HFFc6 (cell line): ENCODE measurements around the gene PWP2. TPM values are rescaled to one million over a fixed set of nuclear protein-coding genes. Genes with fewer than 3 reads are reported as not detected.

ENCODE experiments used
- DNase-seq: peaks from one replicate; pipeline ENCODE4 v3.0.0-alpha.2; 2018
- H3K27ac Mint-ChIP-seq: 2 replicates; pipeline ENCODE4 v1.8.0; 2020; ENCODE audit warnings: mild to moderate bottlenecking, mixed read lengths
- H3K27me3 Mint-ChIP-seq: 2 replicates; pipeline ENCODE4 v1.8.0; 2021; ENCODE audit warnings: mild to moderate bottlenecking, moderate library complexity, mixed read lengths; ENCODE audit not compliant: insufficient read depth
- H3K36me3 Mint-ChIP-seq: 2 replicates; pipeline ENCODE4 v1.8.0; 2021; ENCODE audit warnings: low read depth, mixed read lengths
- H3K4me1 Mint-ChIP-seq: 2 replicates; pipeline ENCODE4 v1.8.0; 2020; ENCODE audit warnings: low read depth, mixed read lengths
- H3K4me3 Mint-ChIP-seq: 2 replicates; pipeline ENCODE4 v1.8.0; 2020; ENCODE audit warnings: mild to moderate bottlenecking, moderate library complexity, mixed read lengths
- H3K9me3 Mint-ChIP-seq: 2 replicates; pipeline ENCODE4 v1.8.0; 2020; ENCODE audit warnings: mild to moderate bottlenecking, mixed read lengths
- CTCF ChIP-seq: fragments of 200-600 bp; sonication (generic); IDR thresholded peaks from 2 replicates; pipeline ENCODE4 v1.5.0; 2021; ENCODE audit warnings: antibody characterized with exemption, mild to moderate bottlenecking
- total RNA-seq, 6 experiments: library from RNA; stranded (reverse); fragmentation: NEBNext Ultra II Directional; extraction: Animal tissue kit (Norgen Biotek cat#: 25700); gene quantifications; 2 replicates in 1 of 6; 3 replicates in 5 of 6; pipeline ENCODE4 v1.2.3, GENCODE V29; 2021

PWP2 gene
- total RNA-seq, 6 experiments from 2014 or later: 13.7 to 20.0 (median 16.6) TPM

GRCh38 chr21:44088401-44088780, 18.8 kb upstream of the PWP2 start:
- Mint-ChIP-seq H3K27ac (no peak overlapping the region), H3K36me3 (peaks cover 34% of the 10 kb centered on the region), H3K4me3 (no peak overlapping the region), H3K27me3 (peaks cover 7% of the 10 kb centered on the region), H3K4me1 (no peaks in the 10 kb centered on the region), H3K9me3 (no peaks in the 10 kb centered on the region)
- TF ChIP-seq CTCF: no peak
- no peak for DNase-seq

- DNase-seq: no peak
- no peaks in the 10 kb centered on the region for H3K4me1 Mint-ChIP-seq
- H3K27me3 Mint-ChIP-seq: peaks cover 7% of the 10 kb centered on the region
- no peaks in the 10 kb centered on the region for H3K9me3 Mint-ChIP-seq
- peaks cover 34% of the 10 kb centered on the region for H3K36me3 Mint-ChIP-seq
- H3K4me3 Mint-ChIP-seq: no peak overlapping the region
- H3K27ac Mint-ChIP-seq: no peak overlapping the region
- TF ChIP-seq CTCF: no peak
Observed at GRCh38 chr21:44089001-44089911, 17.9 kb upstream of the PWP2 start.

- no peak overlapping the region for H3K4me3 Mint-ChIP-seq
- peaks cover 5% of the 10 kb centered on the region for H3K27me3 Mint-ChIP-seq
- peaks cover 30% of the 10 kb centered on the region for H3K36me3 Mint-ChIP-seq
- no peak for TF ChIP-seq CTCF
- no peak overlapping the region for H3K27ac Mint-ChIP-seq
- H3K9me3 Mint-ChIP-seq: no peaks in the 10 kb centered on the region
- DNase-seq: no peak
- H3K4me1 Mint-ChIP-seq: no peaks in the 10 kb centered on the region
Observed at GRCh38 chr21:44090325-44090724, 16.9 kb upstream of the PWP2 start.

GRCh38 chr21:44092211-44092610, 15.0 kb upstream of the PWP2 start:
- H3K4me1 Mint-ChIP-seq: no peaks in the 10 kb centered on the region
- DNase-seq: no peak
- peaks cover 30% of the 10 kb centered on the region for H3K36me3 Mint-ChIP-seq
- no peak overlapping the region for H3K4me3 Mint-ChIP-seq
- H3K9me3 Mint-ChIP-seq: no peaks in the 10 kb centered on the region
- TF ChIP-seq CTCF: no peak
- H3K27me3 Mint-ChIP-seq: peaks cover 5% of the 10 kb centered on the region
- no peak overlapping the region for H3K27ac Mint-ChIP-seq

GRCh38 chr21:44093761-44094160, 13.4 kb upstream of the PWP2 start:
- Mint-ChIP-seq H3K4me1 (no peaks in the 10 kb centered on the region), H3K27ac (no peak overlapping the region), H3K4me3 (no peak overlapping the region), H3K36me3 (peaks cover 20% of the 10 kb centered on the region; the same call in 1 of the 2 replicates), H3K9me3 (no peaks in the 10 kb centered on the region), H3K27me3 (no peaks in the 10 kb centered on the region)
- TF ChIP-seq CTCF: no peak
- no peak for DNase-seq
